Measurements from ENCODE around the gene THAP7. TPM values are rescaled to one million over a fixed set of nuclear protein-coding genes. Genes with fewer than 3 reads are reported as not detected.
A peak's percentile ranks its signal among the peaks of the same experiment; 100 is the strongest.

Gene THAP7
- total and polyA plus RNA-seq, 9 of the 15 experiments (the other 6 are each of a cell fraction or from before 2014, with no cell fraction given) = 7.9 to 263 (median 84.1) TPM

- peak; percentile 14; the same call in 1 of the 2 replicates for TF ChIP-seq CHD2 (IDR thresholded peaks at IDR 0.05; ENCODE audit: low read depth, low read length)
- 0 out of 2 replicates have a peak, but pooled peaks have one; percentile 1 for TF ChIP-seq JUNB (CRISPR knock-in tag; conservative IDR thresholded peaks at IDR 0.05)
- TF ChIP-seq ZNF696 (CRISPR knock-in tag; conservative IDR thresholded peaks at IDR 0.05) = 0 out of 2 replicates have a peak, but pooled peaks have one; percentile 67
- TF ChIP-seq ZNF274 (IDR thresholded peaks at IDR 0.05; ENCODE audit: borderline replicate concordance, low read depth, low read length) = no peak
- peak; percentile 35; the same call in 1 of the 2 replicates for TF ChIP-seq ZNF174 (CRISPR knock-in tag; IDR thresholded peaks at IDR 0.05)
- 0 out of 2 replicates have a peak, but pooled peaks have one; percentile 40 for TF ChIP-seq RREB1 (CRISPR knock-in tag; IDR thresholded peaks at IDR 0.05)
- TF ChIP-seq ZNF146 (CRISPR knock-in tag; IDR thresholded peaks at IDR 0.05; ENCODE audit: unreplicated experiment) = no peak
- TF ChIP-seq DMBX1 (CRISPR knock-in tag; IDR thresholded peaks at IDR 0.05; ENCODE audit: borderline replicate concordance) = peak; percentile 46; the same call in 1 of the 2 replicates
- TF ChIP-seq SRSF1 (IDR thresholded peaks at IDR 0.05; ENCODE audit: low read depth, low read length) = no peak
- TF ChIP-seq SRF (CRISPR knock-in tag; IDR thresholded peaks at IDR 0.05) = peak in 1 of 2 experiments; percentile 2; a peak in 1 of 4 replicates
- no peak for TF ChIP-seq MXI1 (IDR thresholded peaks at IDR 0.05; ENCODE audit: low read depth, low read length)
- no peak for TF ChIP-seq TEAD2 (tag; IDR thresholded peaks at IDR 0.05)
- no peak; the same call in 1 of the 2 replicates for TF ChIP-seq EP300 (IDR thresholded peaks at IDR 0.05; ENCODE audit: low read length)
- no peak for TF ChIP-seq CLOCK (CRISPR knock-in tag; IDR thresholded peaks at IDR 0.05; ENCODE audit: borderline replicate concordance)
- TF ChIP-seq ELF1 (tag; IDR thresholded peaks at IDR 0.05) = no peak
- TF ChIP-seq MCM2 (IDR thresholded peaks at IDR 0.05; ENCODE audit: low read depth) = no peak
- no peak for TF ChIP-seq MCM3 (IDR thresholded peaks at IDR 0.05)
- TF ChIP-seq PKNOX1 (IDR thresholded peaks at IDR 0.05) = no peak
Observed at GRCh38 chr22:20998411-20999336, 3.2 kb downstream of the THAP7 start (continued).
